LNCAP (cell line): Measurements from ENCODE around the gene RNF130.

ENCODE experiments used
- TF ChIP-seq, protein P1 (sequence below): fragments of 450-650 bp; IDR thresholded peaks from 2 replicates; pipeline ENCODE4 v1.5.1; 2017; ENCODE audit warnings: mild to moderate bottlenecking

RNF130 gene

DNA sequence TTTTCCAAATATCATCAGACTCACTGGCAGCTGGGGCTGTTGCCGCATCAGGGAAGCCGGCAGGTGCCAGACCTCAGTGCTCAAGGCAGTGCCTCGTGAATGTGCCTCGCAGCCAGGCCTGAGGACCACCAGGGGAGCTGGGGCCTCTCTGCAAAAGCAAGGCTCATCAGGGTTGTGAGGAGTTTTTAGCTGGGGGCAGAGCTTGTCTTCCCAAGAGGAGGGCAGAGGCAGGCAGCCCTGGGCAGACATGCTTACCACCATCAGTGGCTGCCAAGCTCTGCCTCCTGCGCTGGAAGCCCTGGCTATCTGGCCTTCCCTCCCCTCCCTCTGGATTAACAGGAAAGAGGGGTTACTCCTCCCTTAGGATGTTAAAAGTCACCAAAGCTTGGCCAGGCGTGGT, 155.0 kb downstream of the RNF130 start:
- TF ChIP-seq, protein P1, sequence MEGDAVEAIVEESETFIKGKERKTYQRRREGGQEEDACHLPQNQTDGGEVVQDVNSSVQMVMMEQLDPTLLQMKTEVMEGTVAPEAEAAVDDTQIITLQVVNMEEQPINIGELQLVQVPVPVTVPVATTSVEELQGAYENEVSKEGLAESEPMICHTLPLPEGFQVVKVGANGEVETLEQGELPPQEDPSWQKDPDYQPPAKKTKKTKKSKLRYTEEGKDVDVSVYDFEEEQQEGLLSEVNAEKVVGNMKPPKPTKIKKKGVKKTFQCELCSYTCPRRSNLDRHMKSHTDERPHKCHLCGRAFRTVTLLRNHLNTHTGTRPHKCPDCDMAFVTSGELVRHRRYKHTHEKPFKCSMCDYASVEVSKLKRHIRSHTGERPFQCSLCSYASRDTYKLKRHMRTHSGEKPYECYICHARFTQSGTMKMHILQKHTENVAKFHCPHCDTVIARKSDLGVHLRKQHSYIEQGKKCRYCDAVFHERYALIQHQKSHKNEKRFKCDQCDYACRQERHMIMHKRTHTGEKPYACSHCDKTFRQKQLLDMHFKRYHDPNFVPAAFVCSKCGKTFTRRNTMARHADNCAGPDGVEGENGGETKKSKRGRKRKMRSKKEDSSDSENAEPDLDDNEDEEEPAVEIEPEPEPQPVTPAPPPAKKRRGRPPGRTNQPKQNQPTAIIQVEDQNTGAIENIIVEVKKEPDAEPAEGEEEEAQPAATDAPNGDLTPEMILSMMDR: no peak

DNA sequence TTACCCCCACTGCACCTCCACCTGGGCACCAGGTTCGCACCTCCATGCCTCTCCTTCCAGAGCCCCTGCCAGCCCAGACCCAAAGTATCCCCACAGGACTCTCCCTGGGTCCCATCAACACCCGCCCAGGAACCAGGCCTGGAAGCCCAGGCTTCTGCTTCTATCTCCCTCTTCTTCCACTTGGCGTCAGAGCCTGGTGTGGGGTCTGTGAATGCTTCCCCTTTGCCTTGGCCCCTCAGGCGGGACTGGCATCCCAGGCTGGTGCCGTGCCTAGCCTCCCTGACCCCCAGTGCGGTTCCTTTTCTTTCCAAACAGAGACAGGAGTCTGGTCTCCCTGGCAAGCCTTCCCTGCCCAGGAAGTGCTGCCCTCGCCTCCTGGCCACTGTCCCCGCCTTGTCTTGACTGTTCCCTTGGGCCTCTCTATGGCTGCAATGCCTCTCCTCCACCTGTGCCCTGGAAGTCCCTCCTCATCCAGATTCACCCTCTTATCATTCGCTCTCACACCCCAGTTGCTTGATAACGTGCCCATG, 156.1 kb downstream of the RNF130 start:
- TF ChIP-seq, protein P1: no peak

DNA sequence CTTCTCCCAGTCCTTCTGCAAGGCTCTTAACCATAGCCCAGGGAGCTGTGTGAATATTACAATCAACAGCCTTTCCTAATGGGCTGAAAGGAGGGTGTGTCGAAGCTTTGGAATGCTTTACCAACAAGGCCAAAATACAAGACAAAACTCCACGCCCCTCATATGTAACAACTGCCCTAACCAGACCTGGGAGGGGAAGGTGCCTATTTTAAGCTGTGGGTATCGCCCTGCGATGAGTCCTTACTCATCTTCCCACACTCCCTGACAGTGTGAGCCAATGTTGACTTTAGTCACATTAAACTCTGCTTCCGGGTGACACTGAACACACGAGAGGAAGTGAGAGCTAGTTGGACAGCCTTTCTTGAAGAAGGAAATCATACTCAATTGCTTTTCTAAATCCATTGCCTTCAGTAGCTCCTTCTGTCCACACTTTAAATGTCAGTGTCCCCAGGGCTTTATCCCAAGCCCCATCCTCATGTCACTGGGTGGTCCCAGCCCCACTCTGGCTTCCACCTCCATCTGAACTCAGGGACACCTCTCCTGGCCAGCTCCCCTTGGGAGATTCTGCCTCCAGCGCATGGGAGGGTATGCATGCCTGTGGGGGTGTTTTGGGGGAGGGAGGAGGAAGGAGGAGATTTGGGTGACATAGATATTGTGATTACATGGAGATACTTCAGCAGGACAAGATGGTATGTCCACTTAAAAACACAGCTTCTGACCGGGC, 157.4 kb downstream of the RNF130 start:
- TF ChIP-seq, protein P1: no peak

DNA sequence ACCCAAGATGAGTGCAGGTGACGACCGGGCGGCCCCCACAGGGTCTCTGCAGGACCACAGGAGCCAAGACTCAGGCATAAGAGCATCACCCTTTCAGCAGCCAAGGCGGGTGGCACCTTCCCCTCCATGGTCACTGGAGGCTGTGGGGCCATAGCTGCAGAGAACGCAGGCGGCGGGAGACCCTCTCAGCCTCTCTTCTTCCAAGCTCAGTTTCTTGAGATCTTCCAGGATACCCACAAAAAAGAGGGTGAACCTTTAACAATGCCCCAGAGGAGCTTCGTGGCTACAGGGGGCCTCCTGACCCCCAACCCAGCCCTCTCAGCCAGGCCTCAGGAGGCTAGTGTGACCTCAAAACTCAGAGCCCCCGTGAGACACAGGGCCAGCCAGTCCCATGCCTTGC, 158.1 kb downstream of the RNF130 start:
- TF ChIP-seq, protein P1: no peak

DNA sequence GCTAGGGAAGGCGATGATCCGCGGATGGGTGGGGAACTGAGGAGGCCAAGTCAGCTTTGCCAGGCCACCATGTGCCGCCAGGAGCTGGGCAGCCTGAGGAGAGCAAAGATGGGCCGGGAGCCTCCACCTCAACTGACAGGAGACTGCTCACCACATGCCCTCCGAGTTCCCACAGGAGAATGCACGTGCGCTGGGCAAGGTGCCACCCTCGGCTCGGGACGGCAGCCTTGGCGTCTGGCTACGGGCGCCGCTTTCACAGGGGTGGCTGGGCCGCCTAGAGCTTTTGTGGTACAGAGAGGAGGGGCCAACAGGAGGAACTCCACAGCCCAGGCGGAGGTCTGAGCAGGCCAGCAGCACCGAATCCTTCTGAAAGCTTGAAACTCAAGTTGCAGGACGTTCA, 158.6 kb downstream of the RNF130 start:
- TF ChIP-seq, protein P1: no peak

DNA sequence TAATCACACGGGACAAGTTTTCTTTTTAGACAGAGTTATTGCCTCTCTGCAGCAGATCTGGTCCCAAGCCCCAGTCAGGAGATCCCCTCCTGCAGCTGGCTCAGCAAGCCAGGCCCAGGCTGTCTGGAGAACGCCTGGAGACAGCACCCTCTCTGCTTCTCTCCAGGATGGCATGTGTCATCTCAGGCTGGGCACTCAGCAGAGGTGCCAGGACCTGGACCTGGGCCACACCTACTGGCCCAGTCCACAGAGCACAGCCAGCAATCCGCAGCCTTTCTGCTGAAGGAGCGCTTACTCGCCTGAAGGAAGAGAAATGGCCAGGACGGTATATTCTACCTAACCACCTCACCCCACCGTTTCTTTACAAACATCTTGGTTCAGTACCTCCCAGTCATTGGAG, 159.2 kb downstream of the RNF130 start:
- TF ChIP-seq, protein P1: no peak

DNA sequence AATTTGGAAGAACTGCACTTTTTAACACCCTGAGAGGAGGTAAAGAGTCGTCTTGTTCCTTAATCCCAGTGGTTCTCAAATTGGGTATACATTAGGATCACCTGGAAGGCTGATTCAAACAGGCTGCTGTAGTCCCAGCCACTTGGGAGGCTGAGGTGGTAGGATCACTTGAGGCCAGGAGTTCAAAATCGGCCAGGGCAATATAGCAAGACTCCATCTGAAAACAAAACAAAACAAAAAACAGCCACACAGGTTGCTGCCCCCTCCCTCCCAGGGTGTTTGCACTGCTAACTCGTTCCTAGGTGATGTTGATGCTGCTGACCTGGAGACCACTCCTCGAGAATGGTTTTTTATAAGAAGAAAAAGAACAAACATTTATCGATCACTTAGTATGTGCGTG, 162.3 kb downstream of the RNF130 start:
- TF ChIP-seq, protein P1: no peak
